ENCODE measurements around the gene MSI1. TPM values are rescaled to one million over a fixed set of nuclear protein-coding genes. Genes with fewer than 3 reads are reported as not detected.

MSI1 gene
- total RNA-seq, 2 experiments from 2014 or later, result not detected

DNA sequence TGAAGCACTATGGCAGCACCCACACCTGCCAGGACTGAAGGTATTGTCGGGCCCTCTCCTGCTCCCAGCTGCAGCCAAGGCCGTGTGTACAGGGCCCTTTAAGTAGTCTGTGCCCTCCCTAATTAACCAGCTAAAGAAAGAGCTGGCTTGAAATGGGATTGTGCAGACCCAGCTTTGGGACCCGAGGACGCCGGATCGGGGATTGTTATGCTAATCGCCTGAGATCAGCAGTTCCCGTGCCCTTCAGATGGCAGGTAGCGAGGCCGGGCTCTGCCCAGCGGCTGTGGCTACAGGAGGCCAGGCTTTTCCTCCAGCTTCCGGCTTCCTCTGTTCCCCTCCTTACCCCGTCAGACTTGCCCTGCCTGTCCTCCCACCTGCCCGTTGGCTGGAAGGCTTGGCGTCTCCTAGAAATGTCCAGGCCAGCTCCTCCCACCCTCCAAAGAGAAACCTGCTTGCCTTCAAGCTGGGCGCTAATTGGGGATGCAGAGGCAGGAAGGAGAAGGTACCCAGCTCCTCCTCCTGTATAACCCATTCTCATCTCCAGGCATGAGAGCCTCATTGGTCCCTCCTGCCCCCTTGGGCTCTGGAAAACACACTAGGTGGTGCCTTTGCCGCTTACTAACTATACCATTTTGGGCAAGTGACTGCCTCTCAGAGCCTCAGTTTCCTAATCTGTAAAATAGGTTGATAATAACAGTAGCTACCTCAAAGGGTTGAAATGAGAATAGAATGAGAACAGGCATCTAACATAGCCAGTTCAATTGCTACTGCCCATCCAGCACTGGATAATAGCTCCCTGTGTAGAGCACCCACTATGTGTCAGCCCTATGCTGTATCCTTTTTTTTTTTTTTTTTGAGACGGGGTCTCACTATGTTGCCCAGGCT is 25.8 kb upstream of the MSI1 start:
- Histone ChIP-seq H2AFZ (ENCODE audit: low read length) (no peak overlapping the region), H3K9me2 (ENCODE audit: insufficient read depth, low read length) (no peaks in the 10 kb centered on the region), H3K4me1 (ENCODE audit: insufficient read depth, low read length, poor library complexity, severe bottlenecking) (no peaks in the 10 kb centered on the region), H3K4me3 (ENCODE audit: low read depth, low read length, poor library complexity, severe bottlenecking) (no peak overlapping the region), H3K9me3 (ENCODE audit: low read length) (no peaks in the 10 kb centered on the region), H4K20me1 (ENCODE audit: insufficient read depth, low read length) (no peaks in the 10 kb centered on the region), H3K36me3 (ENCODE audit: insufficient read depth, low read length) (no peaks in the 10 kb centered on the region), H3K27ac (ENCODE audit: low read depth, low read length, poor library complexity, severe bottlenecking) (no peak overlapping the region), H3K4me2 (ENCODE audit: low read length) (no peak overlapping the region), H3K79me2 (ENCODE audit: insufficient read depth, low read depth, low read length) (no peaks in the 10 kb centered on the region)
- intact Hi-C loops (cut with micrococcal nuclease; ENCODE audit: unreplicated experiment), result no loop called here
- no peak for DNase-seq (ENCODE audit: low spot score)
- ChIA-PET POLR2A (interaction anchor here (0.5 kb wide), 1 partner anchor 34 kb away, joined by 3 read pairs; no protein-coding TSS in a partner anchor), CTCF (ENCODE audit: unreplicated experiment) (no interaction called here)
- BruUV-seq (replicated peaks), result no TSS peak
- TF ChIP-seq, protein P1, sequence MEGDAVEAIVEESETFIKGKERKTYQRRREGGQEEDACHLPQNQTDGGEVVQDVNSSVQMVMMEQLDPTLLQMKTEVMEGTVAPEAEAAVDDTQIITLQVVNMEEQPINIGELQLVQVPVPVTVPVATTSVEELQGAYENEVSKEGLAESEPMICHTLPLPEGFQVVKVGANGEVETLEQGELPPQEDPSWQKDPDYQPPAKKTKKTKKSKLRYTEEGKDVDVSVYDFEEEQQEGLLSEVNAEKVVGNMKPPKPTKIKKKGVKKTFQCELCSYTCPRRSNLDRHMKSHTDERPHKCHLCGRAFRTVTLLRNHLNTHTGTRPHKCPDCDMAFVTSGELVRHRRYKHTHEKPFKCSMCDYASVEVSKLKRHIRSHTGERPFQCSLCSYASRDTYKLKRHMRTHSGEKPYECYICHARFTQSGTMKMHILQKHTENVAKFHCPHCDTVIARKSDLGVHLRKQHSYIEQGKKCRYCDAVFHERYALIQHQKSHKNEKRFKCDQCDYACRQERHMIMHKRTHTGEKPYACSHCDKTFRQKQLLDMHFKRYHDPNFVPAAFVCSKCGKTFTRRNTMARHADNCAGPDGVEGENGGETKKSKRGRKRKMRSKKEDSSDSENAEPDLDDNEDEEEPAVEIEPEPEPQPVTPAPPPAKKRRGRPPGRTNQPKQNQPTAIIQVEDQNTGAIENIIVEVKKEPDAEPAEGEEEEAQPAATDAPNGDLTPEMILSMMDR (conservative IDR thresholded peaks at IDR 0.05; ENCODE audit: low read length), result no peak
- no peak for TF ChIP-seq EZH2phosphoT487 (IDR thresholded peaks at IDR 0.05; ENCODE audit: borderline replicate concordance, low read depth, low read length)

DNA sequence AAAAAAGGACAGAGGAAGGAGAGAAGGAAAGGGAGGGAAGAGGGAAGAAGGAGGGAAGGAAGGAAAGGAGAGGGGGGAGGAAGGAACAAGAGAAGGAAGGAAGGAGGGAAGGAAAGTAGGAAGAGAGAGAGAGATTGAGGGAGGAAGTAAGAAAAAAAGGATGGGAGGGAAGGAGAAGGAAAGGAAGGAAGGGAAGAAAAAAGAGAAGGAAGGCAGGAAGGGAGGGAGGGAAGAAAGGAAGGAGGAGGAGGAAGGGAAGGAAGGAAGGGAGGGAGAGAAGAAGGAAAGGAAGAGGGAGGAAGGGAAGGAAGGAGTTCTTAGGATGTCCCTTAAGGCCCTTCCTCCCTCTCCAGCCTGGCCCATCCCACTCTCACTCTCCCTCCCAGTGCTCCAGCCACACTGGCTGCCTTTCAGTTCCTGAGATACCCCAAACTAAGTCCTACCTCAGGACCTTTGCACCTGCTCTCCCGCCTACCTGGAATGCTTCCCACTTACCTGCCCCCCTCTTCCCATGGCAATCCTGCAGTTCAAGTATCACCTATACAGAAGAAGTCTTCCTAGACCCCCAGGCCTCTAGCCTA is 21.7 kb upstream of the MSI1 start:
- Histone ChIP-seq H4K20me1 (ENCODE audit: insufficient read depth, low read length) (no peaks in the 10 kb centered on the region), H3K9me3 (ENCODE audit: low read length) (no peaks in the 10 kb centered on the region), H3K36me3 (ENCODE audit: insufficient read depth, low read length) (no peaks in the 10 kb centered on the region), H3K79me2 (ENCODE audit: insufficient read depth, low read depth, low read length) (no peaks in the 10 kb centered on the region), H3K4me1 (ENCODE audit: insufficient read depth, low read length, poor library complexity, severe bottlenecking) (no peaks in the 10 kb centered on the region), H3K4me2 (ENCODE audit: low read length) (no peak overlapping the region), H3K4me3 (ENCODE audit: low read depth, low read length, poor library complexity, severe bottlenecking) (no peak overlapping the region), H3K27ac (ENCODE audit: low read depth, low read length, poor library complexity, severe bottlenecking) (no peak overlapping the region), H3K9me2 (ENCODE audit: insufficient read depth, low read length) (no peaks in the 10 kb centered on the region), H2AFZ (ENCODE audit: low read length) (no peak overlapping the region)
- TF ChIP-seq EZH2phosphoT487 (IDR thresholded peaks at IDR 0.05; ENCODE audit: borderline replicate concordance, low read depth, low read length), result no peak
- no TSS peak for BruUV-seq (replicated peaks)
- POLR2A ChIA-PET, result no interaction called here
- intact Hi-C loops (cut with micrococcal nuclease; ENCODE audit: unreplicated experiment), result no loop called here
- CTCF ChIA-PET (ENCODE audit: unreplicated experiment), result no interaction called here
- no peak for DNase-seq (ENCODE audit: low spot score)

DNA sequence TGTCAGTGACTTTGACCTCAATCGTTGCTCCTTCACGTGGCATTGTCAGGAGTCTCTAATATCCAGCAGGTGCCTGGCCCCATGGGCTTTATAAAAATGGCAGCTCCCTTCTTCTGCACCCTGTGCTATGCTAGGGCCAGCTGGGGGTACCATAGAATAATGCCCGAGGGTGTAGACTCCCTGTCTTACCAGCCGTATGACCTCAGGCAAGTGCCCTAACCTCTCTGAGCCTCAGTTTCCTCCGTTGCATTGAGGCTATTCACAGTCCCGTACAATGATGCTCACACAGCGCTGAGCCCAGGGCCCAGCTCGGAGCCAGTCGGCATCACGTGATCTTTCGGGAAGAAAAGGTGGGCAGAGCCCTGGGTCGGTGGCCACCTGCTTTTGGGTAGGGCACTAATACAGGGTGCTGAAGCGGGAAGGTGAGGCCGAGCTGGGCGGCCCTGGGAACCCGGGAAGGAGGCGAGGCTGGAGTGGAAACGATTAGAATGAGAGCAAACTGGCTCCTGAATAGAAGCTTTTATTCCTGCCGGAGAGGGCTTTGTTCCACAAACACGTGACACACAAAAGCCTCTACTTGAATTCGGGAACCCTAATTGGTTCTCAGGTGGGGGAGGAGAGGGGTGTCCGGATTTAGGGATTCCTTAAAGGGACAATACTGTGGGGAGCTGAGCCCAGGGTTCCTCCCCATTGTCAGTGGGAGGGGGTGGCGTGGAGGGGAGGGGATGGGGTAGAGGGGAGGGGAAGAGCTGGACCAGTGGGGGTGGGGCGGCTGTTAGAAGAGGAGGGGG is 19.9 kb upstream of the MSI1 start:
- POLR2A ChIA-PET, result interaction anchor here (0.5 kb wide), 1 partner anchor 838 kb away, joined by 5 read pairs; no protein-coding TSS in a partner anchor
- H3K4me2 ChIP-seq (ENCODE audit: low read length), result no peak overlapping the region
- no peak for TF ChIP-seq EZH2phosphoT487 (IDR thresholded peaks at IDR 0.05; ENCODE audit: borderline replicate concordance, low read depth, low read length)
- TF ChIP-seq, protein P1 (conservative IDR thresholded peaks at IDR 0.05; ENCODE audit: low read length), result no peak
- intact Hi-C loops (cut with micrococcal nuclease; ENCODE audit: unreplicated experiment), result no loop called here
- no peaks in the 10 kb centered on the region for H3K79me2 ChIP-seq (ENCODE audit: insufficient read depth, low read depth, low read length)
- H3K27ac ChIP-seq (ENCODE audit: low read depth, low read length, poor library complexity, severe bottlenecking), result no peak overlapping the region
- CTCF ChIA-PET (ENCODE audit: unreplicated experiment), result no interaction called here
- no peaks in the 10 kb centered on the region for H3K4me1 ChIP-seq (ENCODE audit: insufficient read depth, low read length, poor library complexity, severe bottlenecking)
- H2AFZ ChIP-seq (ENCODE audit: low read length), result no peak overlapping the region
- BruUV-seq (replicated peaks), result no TSS peak
- no peaks in the 10 kb centered on the region for H4K20me1 ChIP-seq (ENCODE audit: insufficient read depth, low read length)
- no peaks in the 10 kb centered on the region for H3K36me3 ChIP-seq (ENCODE audit: insufficient read depth, low read length)
- DNase-seq (ENCODE audit: low spot score), result no peak
- no peaks in the 10 kb centered on the region for H3K9me3 ChIP-seq (ENCODE audit: low read length)
- no peak overlapping the region for H3K4me3 ChIP-seq (ENCODE audit: low read depth, low read length, poor library complexity, severe bottlenecking)
- H3K9me2 ChIP-seq (ENCODE audit: insufficient read depth, low read length), result no peaks in the 10 kb centered on the region

All from OCI-LY7 (cell line).